ENCODE results near the gene ABCC5.
A peak's percentile ranks its signal among the peaks of the same experiment; 100 is the strongest.

ABCC5 gene

DNA sequence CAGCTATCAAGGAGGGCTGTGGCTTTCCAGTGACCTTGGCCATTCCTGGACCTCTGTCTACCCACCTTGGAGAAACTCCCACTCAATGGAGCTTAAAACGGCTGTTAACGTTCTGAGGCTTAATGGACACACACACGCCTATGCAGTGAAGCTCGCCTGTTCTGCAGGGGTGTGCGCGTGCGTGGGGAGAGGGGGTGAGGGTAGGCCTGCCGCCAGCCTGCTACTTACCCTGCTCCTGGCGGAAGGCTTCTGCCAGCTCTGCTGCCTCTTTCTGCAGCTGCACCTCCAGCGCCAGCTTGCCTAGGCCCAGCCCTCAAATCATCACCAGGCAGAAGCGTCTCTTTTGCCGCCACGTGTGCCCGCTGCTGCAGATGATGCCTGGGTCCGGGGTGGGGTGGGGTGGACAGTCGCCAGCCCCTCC is 109.8 kb downstream of the ABCC5 start:
- H3K9ac ChIP-seq (ENCODE audit: low read depth, low read length) = no peak overlapping the region

DNA sequence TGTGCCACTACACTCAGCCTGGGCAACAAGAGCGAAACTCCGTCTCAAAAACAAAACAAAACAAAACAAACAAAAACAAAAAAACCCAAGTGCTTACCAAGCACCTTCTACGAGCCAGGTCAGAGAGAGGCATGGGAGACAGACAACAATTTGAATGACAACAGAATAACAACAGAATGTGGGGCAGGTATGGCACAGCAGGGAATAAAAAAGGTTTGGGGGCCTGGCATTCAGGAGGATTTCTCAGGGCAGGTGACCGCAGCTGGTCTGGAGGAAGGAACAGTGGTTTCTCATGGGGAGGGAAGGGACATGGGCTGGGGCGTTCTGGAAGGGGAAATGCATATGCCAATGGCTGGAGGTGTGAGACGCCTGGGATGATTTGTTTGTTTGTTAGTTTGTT is 110.5 kb downstream of the ABCC5 start:
- no peak overlapping the region for H3K4me2 ChIP-seq (ENCODE audit: insufficient read depth, low read length)
- H3K9me3 ChIP-seq (ENCODE audit: insufficient read depth, low read length, severe bottlenecking) = no peaks in the 10 kb centered on the region
- H3K27ac ChIP-seq (ENCODE audit: low read length) = no peak overlapping the region
- no peak for TF ChIP-seq EZH2 (IDR thresholded peaks at IDR 0.05; ENCODE audit: borderline replicate concordance, low read depth, low read length, severe bottlenecking)
- TF ChIP-seq CTCF (IDR thresholded peaks at IDR 0.05; ENCODE audit: borderline replicate concordance, extremely low read depth, low read length, poor library complexity, severe bottlenecking) = no peak
- no peaks in the 10 kb centered on the region for H3K36me3 ChIP-seq (ENCODE audit: insufficient read depth, low read length)
- DNase-seq (no peak), ATAC-seq (ENCODE audit: insufficient read depth, low read depth) (no peak)
- no peak overlapping the region for H3K9ac ChIP-seq (ENCODE audit: low read depth, low read length)
- no peaks in the 10 kb centered on the region for H4K20me1 ChIP-seq (ENCODE audit: insufficient read depth, low read length)
- H3K4me3 ChIP-seq (ENCODE audit: low read depth in 1 of 2, low read length in 2 of 2) = no peak overlapping the region
- H3K79me2 ChIP-seq (ENCODE audit: insufficient read depth, low read length) = no peaks in the 10 kb centered on the region
- no peak overlapping the region for H2AFZ ChIP-seq (ENCODE audit: low read depth, low read length)
- H3K4me1 ChIP-seq (ENCODE audit: insufficient read depth, low read length) = no peaks in the 10 kb centered on the region
- no peaks in the 10 kb centered on the region for H3K27me3 ChIP-seq (ENCODE audit: insufficient read depth, low read length, poor library complexity)

More for the DNA sequence above, 109.8 kb downstream of the ABCC5 start:
- no peak for TF ChIP-seq CTCF (IDR thresholded peaks at IDR 0.05; ENCODE audit: borderline replicate concordance, extremely low read depth, low read length, poor library complexity, severe bottlenecking)
- no peak for TF ChIP-seq EZH2 (IDR thresholded peaks at IDR 0.05; ENCODE audit: borderline replicate concordance, low read depth, low read length, severe bottlenecking)
- no peaks in the 10 kb centered on the region for H4K20me1 ChIP-seq (ENCODE audit: insufficient read depth, low read length)
- no peak overlapping the region for H2AFZ ChIP-seq (ENCODE audit: low read depth, low read length)
- H3K79me2 ChIP-seq (ENCODE audit: insufficient read depth, low read length) = no peaks in the 10 kb centered on the region
- H3K27me3 ChIP-seq (ENCODE audit: insufficient read depth, low read length, poor library complexity) = no peaks in the 10 kb centered on the region
- DNase-seq = no peak
- H3K4me3 ChIP-seq (ENCODE audit: low read depth in 1 of 2, low read length in 2 of 2) = no peak overlapping the region
- no peaks in the 10 kb centered on the region for H3K4me1 ChIP-seq (ENCODE audit: insufficient read depth, low read length)
- H3K27ac ChIP-seq (ENCODE audit: low read length) = no peak overlapping the region
- no peaks in the 10 kb centered on the region for H3K9me3 ChIP-seq (ENCODE audit: insufficient read depth, low read length, severe bottlenecking)
- no peak overlapping the region for H3K4me2 ChIP-seq (ENCODE audit: insufficient read depth, low read length)
- no peaks in the 10 kb centered on the region for H3K36me3 ChIP-seq (ENCODE audit: insufficient read depth, low read length)
- no peak for ATAC-seq (ENCODE audit: insufficient read depth, low read depth)

DNA sequence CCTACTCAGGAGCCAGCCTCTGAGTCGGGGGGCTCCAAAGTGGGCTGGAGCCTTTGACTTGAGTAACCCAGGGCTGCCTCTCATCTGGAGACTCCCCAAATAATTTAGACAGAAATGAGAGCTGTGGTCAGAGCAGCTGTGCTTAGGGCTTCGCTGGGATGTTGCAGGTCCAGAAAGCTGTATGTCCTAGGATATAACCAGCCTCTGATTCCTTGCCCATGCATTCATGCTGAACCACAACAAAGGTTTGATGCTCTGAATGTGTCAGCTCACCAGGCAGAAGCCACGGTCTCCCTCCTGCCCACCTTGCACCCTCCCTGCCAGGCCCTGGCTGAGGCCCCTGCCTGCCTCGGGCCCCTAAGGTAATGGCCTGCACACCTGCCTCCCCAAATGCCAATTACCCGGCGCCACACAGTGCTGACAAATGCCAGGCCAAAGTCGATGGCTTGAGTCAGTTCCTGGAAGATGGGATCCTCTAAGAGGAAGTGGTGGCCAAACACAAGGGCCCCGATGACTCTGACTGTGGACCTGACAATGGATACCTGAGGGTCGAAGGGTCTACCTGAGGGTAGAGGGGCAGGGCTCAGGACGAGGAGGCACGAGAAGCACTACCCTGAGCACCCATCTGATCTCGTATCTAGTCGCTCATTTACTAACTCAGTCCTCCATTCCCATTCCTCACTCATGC is 111.3 kb downstream of the ABCC5 start:
- peak; percentile 24; the same call in 1 of the 3 replicates for ATAC-seq (ENCODE audit: insufficient read depth, low read depth)
- H2AFZ ChIP-seq (ENCODE audit: low read depth, low read length) = no peak overlapping the region
- no peaks in the 10 kb centered on the region for H3K4me1 ChIP-seq (ENCODE audit: insufficient read depth, low read length)
- H3K4me3 ChIP-seq (ENCODE audit: low read depth in 1 of 2, low read length in 2 of 2) = no peak overlapping the region
- H3K27me3 ChIP-seq (ENCODE audit: insufficient read depth, low read length, poor library complexity) = no peaks in the 10 kb centered on the region
- no peak overlapping the region for H3K4me2 ChIP-seq (ENCODE audit: insufficient read depth, low read length)
- H3K36me3 ChIP-seq (ENCODE audit: insufficient read depth, low read length) = no peaks in the 10 kb centered on the region
- H4K20me1 ChIP-seq (ENCODE audit: insufficient read depth, low read length) = no peaks in the 10 kb centered on the region
- no peak for DNase-seq
- H3K79me2 ChIP-seq (ENCODE audit: insufficient read depth, low read length) = no peaks in the 10 kb centered on the region
- no peak overlapping the region for H3K9ac ChIP-seq (ENCODE audit: low read depth, low read length)
- TF ChIP-seq EZH2 (IDR thresholded peaks at IDR 0.05; ENCODE audit: borderline replicate concordance, low read depth, low read length, severe bottlenecking) = no peak
- TF ChIP-seq CTCF (IDR thresholded peaks at IDR 0.05; ENCODE audit: borderline replicate concordance, extremely low read depth, low read length, poor library complexity, severe bottlenecking) = no peak
- H3K9me3 ChIP-seq (ENCODE audit: insufficient read depth, low read length, severe bottlenecking) = no peaks in the 10 kb centered on the region
- H3K27ac ChIP-seq (ENCODE audit: low read length) = no peak overlapping the region

All from DND-41 (cell line).